Stimulated activated CD4-positive, alpha-beta T cell treated with anti-CD3 and anti-CD28 coated beads, TNF-alpha, amount 100 ng/mL, for 24 hours (primary cell): ENCODE measurements around the gene SMARCA4.

Experiments used
- DNase-seq, 3 experiments: peaks; one replicate each; pipeline ENCODE4 v3.0.0-alpha.2; 2020; ENCODE audit warnings: low read depth in 3 of 3

The SMARCA4 gene

GRCh38 chr19:10960314-10961072 lies at the start of gene SMARCA4:
Gene SMARCA4 (plus strand): TSS chr19:10961030. CDS start chr19:10984152, 23,122 bp downstream.
- DNase-seq: peak; percentile 93 to 96 (median 96)

GRCh38 chr19:10911579-10912363 lies 49.1 kb upstream of the SMARCA4 start:
- no peak for DNase-seq

- DNase-seq: no peak
Measured at GRCh38 chr19:10912619-10913018, 48.2 kb upstream of the SMARCA4 start.

GRCh38 chr19:10913716-10914340 lies 47.0 kb upstream of the SMARCA4 start:
- DNase-seq: no peak

GRCh38 chr19:10915130-10916091 lies 45.4 kb upstream of the SMARCA4 start:
- DNase-seq: no peak

GRCh38 chr19:10916602-10917001 lies 44.2 kb upstream of the SMARCA4 start:
- no peak for DNase-seq

- DNase-seq: no peak
Measured at GRCh38 chr19:10918359-10918758, 42.5 kb upstream of the SMARCA4 start.

GRCh38 chr19:10919352-10920287 lies 41.2 kb upstream of the SMARCA4 start:
- DNase-seq: no peak

GRCh38 chr19:10920288-10920655 lies 40.6 kb upstream of the SMARCA4 start:
- DNase-seq: no peak

GRCh38 chr19:10920781-10921180 lies 40.0 kb upstream of the SMARCA4 start:
- no peak for DNase-seq

GRCh38 chr19:10921199-10921909 lies 39.5 kb upstream of the SMARCA4 start:
- no peak for DNase-seq

- DNase-seq: no peak
Measured at GRCh38 chr19:10921910-10922637, 38.8 kb upstream of the SMARCA4 start.

GRCh38 chr19:10922638-10923014 lies 38.2 kb upstream of the SMARCA4 start:
- no peak for DNase-seq

GRCh38 chr19:10923260-10924112 lies 37.3 kb upstream of the SMARCA4 start:
- DNase-seq: no peak

- no peak for DNase-seq
Measured at GRCh38 chr19:10924597-10924996, 36.2 kb upstream of the SMARCA4 start.

- DNase-seq: no peak
Measured at GRCh38 chr19:10927730-10928562, 32.9 kb upstream of the SMARCA4 start.
